Muscle of arm (tissue), 14 donors: Measurements from ENCODE around the gene NBPF6. TPM values are rescaled to one million over a fixed set of nuclear protein-coding genes. Genes with fewer than 3 reads are reported as not detected.
"Not testable (repeated sequence)": the region's sequence is repeated elsewhere in the genome, so short reads cannot be mapped to it uniquely, and the experiment has no call there.

Source experiments
- DNase-seq: peaks from one replicate; pipeline ENCODE4 v3.0.0-alpha.2; 2013
- long read RNA-seq, 11 donors: transcript quantifications; one replicate each; lab custom pipeline, GENCODE V29; 2026
- polyA plus RNA-seq, 12 donors: library from polyadenylated mRNA; unstranded; fragments of 120-200 nt; gene quantifications; one replicate each; pipeline ENCODE4 v1.2.1, GENCODE V29; 2013; ENCODE audit not compliant: insufficient read length in 12 of 12

The NBPF6 gene, protein sequence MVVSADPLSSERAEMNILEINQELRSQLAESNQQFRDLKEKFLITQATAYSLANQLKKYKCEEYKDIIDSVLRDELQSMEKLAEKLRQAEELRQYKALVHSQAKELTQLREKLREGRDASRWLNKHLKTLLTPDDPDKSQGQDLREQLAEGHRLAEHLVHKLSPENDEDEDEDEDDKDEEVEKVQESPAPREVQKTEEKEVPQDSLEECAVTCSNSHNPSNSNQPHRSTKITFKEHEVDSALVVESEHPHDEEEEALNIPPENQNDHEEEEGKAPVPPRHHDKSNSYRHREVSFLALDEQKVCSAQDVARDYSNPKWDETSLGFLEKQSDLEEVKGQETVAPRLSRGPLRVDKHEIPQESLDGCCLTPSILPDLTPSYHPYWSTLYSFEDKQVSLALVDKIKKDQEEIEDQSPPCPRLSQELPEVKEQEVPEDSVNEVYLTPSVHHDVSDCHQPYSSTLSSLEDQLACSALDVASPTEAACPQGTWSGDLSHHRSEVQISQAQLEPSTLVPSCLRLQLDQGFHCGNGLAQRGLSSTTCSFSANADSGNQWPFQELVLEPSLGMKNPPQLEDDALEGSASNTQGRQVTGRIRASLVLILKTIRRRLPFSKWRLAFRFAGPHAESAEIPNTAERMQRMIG
- polyA plus RNA-seq = not detected
- long read RNA-seq, donor 1 = 0 reads
- long read RNA-seq, donor 2 = 0 reads
- long read RNA-seq, donor 3 = 0 reads
- long read RNA-seq, donor 4 = 0 reads
- long read RNA-seq, donor 5 = 0 reads
- long read RNA-seq, donor 6 = 0 reads
- long read RNA-seq, donor 7 = 0 reads
- long read RNA-seq, donor 8 = 0 reads
- long read RNA-seq, donor 9 = 0 reads
- long read RNA-seq, donor 10 = 0 reads
- long read RNA-seq, donor 11 = 0 reads

DNA sequence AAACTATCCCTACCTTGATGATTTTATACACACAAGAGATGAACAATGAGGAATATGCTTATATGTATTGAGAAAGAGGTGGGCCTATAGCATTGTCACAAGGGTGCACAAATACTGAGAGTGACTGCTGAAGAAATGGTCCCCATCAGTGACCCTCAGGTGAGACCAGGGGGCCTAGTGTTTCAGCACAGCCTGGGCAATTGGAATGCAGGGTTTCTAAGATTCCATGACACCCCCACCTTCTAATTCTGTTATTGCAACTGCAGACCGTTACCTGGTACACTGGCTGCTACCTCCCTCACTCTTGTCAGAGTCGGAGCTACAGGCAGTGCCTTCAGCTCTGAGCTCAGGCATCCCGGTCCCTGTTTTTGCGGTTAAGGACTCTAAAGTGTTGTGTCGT is at the start of gene NBPF6:
Gene NBPF6 (plus strand): TSS at position 301 of the 400 bp plus-strand sequence. CDS start 259 bp downstream, outside the sequence.
- not testable (repeated sequence) for DNase-seq

DNA sequence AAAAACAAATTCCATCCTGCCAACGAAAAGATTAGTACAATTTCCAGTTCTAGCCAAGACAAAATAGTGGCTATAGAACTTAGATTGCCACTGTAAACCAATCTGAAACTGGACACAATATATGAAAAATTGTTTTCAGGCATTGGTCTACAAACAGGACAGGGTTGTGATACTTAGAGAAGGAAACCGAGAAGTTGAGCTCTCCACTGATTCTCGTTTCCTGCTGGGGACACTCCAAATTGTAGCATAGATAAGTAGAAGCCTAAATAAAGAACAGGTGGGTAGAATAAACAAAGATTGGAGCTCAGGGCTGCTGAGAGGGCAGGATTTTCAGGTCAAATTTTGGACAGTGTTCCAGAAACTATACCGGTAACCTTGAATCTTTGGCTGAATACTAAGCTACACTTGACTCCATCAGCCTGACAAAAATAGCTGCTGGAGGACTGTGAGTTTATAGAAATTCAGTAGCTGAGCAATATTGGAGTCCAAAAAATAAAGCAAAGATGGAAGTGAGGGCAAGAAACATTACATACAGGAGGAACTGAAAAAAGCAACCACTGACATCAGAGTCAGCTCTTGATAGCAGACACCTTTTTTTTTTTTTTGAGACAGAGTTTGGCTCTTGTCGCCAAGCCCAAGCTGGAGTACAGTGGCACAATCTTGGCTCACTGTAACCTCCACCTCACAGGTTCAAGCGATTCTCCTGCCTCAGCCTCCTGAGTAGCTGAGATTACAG is 38.9 kb upstream of the NBPF6 start:
- not testable (repeated sequence) for DNase-seq

DNA sequence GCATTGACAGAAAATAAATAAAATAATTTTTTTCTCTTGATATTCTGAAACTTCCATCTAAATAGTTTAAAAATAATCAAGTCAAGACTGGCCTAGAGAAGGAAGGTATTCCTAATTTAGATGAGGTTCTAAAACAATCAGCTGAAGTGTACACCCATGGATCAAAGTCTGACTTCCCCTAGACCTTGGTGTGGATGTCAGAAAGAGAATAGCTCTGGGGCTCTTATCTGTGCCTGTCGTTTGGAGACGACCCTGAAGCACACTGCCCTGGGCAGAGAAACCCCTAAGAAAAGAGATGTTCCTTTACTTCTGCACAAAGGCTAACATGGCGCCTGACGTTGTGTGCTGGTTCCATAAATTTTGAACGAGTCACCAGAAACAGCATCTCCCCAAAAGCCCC is 30.0 kb upstream of the NBPF6 start:
- DNase-seq = not testable (repeated sequence)

DNA sequence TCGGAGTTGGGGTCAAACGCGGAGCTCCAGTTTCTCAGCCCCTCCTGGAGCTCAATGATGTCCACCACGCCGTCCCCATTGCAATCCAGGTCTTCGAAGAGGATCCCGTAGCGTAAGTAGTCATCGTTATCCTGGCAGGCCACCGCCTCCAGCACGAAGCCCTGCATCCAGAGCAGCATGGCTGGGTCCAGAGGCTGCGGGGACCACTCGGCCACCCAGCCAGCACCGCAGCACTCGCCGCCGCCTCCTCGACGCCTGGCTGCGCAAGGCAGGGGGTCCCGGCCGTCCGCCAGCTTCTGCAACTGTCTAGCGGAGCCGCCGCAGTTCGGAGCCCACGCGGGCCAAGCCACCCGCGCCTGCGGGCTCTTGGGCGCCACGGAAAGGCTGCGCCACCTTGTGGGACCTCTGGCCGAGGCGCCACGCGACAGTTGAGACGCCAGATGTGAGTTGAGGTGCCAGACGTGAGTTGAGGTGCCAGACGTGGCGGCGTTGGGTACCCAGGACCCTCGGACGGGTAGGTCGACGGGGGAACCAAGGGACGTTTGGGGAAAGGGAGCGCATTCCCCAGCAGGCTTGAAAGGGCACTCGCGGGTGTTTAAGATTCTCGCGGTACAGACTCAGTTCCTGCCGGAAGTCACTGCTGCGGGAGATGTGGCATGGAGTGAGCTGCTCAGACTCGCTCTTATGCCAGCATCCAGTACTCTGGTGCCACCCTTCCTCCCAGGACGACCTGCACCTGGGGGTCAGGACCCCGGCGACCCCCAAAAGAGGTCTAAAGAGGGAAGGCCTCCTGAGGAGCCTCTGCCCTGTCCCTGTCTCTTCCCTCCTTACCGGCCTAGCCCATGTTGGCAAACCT is 28.9 kb upstream of the NBPF6 start:
- not testable (repeated sequence) for DNase-seq

DNA sequence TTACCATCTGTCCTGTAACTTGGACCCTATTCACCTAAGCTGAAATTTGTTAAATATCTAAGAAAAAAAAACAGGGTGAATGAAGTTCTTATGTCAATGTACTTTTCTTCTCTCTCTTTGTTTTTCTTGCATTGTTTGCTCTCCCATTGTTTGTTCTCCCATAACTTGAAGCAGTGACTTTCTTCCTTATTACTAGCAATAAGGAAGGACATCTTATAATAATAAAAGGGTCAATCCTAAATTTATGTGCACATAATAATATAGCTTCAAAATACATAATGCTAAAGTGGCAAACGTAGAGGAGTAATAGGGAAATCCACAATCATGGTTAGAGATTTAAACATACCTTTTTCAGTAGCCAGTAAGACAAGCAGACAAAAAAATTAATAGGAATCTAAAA is 23.3 kb upstream of the NBPF6 start:
- DNase-seq = not testable (repeated sequence)

DNA sequence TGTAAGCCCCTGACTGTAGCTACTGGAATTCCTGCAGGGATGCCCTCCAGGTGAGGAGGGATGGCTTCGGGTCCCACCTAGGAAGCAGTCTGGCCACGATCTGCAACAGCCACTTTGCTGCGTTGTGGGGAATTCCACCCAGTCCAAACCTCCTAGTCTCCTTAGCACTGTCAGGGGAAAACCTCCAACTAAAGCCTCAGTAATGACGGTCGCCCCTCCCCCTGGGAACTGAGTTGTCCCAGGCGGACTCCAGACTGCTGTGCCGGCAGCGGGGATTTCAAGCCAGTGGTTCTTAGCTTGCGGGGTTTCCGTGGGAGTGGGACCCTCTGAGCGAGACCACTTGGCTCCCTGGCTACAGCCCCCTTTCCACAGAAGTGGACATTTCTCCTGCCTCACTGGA is 18.1 kb upstream of the NBPF6 start:
- DNase-seq = not testable (repeated sequence)

DNA sequence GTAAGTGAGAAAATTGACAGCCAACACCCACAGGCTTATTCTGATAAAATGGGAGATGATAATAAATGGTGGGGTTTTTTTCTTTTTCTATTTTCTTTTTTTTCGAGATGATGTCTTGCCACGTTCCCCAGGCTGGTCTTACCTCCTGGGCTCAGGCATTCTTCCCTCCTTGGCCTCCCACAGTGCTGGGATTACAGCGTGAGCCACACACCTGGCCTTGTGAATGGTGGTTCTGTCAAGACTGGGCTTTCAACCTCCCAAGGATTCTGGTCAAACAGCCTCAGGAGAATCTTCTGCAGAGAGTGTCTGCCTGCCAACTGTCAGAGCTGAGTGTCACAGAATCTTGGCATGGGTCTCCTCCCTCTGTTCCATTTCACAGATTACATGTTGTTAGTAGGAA is 16.7 kb upstream of the NBPF6 start:
- DNase-seq = not testable (repeated sequence)

DNA sequence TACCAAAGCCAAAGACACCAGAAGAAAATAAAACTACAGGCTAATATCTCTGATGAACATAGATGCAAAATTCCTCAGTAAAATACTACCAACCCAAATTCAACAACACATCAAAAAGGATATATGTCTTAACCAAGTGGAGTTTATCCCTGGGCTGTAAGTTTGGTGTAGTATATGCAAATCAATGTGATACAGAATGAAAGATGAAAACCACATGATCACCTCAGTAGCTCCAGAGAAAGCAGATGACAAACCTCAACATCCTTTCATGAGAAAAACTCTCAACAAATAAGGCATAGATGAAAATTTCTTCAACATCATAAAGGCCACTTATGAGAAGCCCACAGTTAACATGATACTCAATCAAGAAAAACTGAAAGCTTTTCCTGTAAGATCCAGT is 11.6 kb upstream of the NBPF6 start:
- not testable (repeated sequence) for DNase-seq

DNA sequence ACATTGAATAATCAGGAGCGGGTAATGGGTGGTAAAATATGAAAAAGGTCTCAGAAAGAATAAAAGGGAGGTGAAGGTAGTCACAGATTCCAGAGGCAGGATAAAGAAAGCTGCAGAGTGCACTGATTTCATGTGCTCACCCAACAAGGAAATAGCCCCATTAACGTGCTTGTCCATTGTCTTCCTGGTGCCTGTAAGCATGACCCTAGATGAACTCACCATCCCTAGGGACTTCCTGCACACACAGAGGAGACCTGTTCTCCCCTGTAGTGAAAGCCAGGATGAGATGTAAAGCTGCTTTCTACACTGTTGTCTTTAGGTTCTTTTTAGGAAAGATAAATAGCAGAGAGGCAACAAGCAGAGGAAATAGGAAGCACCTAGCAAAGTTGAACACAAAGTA is 4.4 kb downstream of the NBPF6 start:
- not testable (repeated sequence) for DNase-seq

DNA sequence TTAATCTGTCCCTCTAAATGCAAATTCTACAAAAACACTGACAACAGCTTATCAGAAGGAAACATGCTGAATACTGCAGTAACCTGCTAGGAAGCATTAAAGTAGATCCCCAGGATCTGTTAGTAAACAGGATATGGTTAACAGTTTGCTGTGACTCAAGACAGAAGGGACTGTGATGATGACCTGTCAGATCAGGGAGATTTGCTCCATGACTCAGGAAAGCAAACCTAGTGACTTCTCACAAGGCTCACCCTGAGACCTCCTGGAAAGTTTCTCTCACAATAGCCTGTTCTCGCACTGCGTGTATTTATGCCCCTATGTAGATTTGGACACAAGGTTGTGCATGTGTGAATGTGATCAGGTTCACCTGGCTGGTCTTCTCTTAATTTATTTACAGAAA is 8.5 kb downstream of the NBPF6 start:
- not testable (repeated sequence) for DNase-seq

DNA sequence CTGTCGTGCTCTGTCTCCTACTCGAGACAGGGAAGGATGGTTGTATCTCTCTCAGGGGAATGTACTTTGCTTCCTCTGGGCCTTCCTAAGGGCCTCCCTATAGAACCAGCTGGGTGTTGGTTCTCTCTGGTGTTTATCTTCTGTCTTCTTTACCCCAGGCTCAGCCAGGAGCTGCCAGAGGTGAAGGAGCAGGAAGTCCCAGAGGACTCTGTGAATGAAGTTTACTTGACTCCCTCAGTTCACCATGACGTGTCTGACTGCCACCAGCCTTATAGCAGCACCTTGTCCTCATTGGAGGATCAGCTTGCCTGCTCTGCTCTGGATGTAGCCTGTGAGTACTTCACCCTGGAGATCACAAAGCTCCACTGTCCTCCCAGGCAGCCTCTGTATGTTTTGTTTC is 11.6 kb downstream of the NBPF6 start:
- DNase-seq = not testable (repeated sequence)

DNA sequence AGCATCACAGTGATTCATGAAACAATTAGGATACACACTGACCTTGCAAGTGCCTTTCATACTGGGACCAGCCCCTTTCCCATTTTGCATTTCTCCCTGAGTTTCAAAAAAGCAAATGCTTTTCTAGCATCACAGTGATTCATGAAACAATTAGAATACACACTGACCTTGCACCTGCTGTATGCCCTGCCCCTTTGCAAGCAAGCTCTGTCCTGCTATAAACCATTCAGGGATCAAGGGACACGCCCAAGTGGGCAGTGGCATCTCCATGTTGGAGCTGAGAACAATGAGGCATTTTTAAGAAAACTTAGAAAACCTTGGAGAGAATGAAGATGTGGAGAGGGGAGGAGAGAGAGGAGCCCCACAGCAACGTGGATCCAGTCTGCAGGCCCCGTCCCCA is 13.8 kb downstream of the NBPF6 start:
- DNase-seq = not testable (repeated sequence)

DNA sequence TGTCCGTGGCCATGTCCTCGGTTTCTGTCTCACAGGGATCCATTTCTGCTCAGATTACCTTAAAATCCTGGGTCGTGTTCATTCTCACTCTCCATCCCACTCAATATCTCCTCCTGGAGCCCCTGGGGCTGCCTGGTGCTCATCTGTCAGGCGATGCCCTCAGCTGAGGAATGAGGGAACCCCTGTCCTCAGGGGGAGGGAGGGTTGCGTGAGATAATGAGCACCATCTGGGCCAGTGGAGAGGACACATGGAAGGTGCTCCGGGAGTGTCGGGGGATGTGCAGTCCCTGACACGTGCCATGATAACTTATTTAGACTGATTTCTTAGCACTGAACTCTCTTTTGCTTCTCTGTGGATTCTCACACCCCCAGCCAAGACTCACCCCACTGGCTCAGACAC is 16.0 kb downstream of the NBPF6 start:
- not testable (repeated sequence) for DNase-seq

DNA sequence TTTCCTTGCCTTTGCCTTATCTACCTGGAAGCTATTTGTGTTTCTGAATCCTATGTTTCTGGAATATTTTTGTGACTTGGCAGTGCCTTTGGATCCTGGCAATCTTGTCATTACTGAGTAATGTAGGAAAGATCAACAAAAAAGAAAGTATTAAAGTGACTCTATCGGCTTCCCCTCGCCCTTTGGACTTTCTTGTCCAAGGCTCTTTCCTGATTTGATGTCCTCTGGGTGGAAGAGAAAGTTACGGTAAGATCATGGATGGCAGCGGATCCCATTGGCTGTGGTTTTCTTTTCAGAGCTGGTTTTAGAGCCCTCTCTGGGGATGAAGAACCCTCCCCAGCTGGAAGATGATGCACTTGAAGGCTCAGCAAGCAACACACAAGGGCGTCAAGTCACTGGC is 17.0 kb downstream of the NBPF6 start:
- DNase-seq = not testable (repeated sequence)

DNA sequence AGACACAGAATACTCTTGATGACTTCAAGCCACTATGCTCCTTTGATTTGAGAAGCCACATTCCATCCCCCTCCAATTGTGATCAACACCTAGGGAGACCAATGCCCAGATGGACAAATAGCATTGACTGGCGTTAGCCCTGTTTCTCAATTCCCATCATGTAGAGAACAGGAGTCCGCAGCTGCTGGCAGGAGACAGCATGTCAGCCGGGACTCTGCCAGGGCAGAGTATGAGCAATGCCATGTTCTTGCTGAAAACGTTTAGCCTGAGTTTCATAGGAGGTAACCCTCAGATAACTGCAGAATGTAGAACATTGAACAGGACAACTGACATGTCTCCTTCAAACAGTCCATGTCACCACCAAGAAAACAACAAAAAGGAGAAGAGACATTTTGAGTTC is 20.6 kb downstream of the NBPF6 start:
- not testable (repeated sequence) for DNase-seq

DNA sequence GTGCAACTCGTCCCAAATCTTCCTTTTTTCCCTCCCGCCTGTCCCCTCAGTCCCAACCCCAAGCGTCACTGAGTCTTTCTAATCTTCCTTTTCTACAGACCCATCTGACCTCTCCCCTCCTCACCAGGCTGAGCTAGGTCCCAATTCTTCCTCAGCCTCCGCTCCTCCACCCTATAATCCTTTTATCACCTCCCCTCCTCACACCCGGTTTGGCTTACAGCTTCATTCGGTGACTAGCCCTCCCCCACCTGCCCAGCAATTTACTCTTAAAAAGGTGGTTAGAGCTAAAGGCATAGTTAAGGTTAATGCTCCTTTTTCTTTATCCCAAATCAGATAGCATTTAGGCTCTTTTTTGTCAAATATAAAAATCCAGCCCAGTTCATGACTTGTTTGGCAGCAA is 24.4 kb downstream of the NBPF6 start:
- not testable (repeated sequence) for DNase-seq

DNA sequence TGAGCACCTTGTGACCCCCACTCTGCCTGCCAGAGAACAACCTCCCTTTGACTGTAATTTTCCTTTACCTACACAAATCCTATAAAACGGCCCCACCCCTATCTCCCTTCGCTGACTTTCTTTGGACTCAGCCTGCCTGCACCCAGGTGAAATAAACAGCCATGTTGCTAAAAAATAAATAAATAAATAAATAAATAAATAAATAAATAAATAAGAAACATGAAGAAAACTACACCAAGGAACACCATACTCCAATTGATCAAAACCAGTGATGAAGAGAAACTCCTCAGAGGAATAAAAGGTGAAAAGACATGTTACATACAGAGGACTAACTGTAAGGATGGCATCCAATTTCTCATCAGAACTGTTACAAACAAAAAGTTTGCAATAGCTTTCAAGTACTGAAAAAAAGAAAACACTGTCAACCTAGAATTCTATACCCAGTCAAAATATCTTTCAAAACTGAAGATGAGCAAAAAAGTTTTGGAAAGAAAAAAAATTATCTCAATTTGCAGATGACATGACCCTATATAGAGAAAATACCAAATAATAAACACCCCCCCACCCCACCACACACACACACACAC is 28.4 kb downstream of the NBPF6 start:
- DNase-seq = no peak

DNA sequence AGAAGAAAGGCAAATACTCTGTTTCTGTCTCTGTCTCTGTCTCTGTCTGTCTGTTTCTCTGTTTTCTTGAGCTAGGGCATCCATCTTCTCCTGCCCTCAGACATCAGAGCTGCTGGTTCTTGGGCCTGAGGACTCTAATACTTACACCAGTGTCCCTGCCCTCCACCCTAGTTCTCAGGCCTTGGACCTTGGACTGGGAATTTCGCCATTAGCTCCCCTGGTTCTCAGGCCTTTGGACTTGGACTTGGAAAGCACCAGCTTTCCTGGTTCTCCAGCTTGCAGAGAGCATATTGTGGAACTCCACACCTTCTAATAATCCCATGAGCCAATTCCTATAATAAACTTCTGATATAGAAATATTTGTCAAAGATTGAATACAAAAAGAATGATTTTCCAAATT is 32.6 kb downstream of the NBPF6 start:
- DNase-seq = no peak

DNA sequence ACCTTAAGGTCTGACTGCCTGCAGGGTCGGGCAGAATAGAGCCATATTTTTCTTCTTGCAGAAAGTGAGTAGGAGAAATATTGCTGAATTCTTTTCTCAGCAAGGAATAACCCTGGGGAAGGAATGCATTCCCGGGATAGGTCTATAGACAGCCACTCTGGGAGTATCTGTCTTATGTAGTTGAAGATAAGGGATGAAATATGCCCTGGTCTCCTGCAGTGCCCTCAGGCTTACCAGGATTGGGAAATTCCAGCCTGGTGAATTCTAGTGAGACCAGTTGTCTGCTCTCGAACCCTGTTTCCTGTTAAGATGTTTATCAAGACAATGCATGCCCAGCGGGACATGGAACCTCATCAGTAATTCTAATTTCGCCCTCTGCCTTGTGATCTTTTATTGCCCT is 35.8 kb downstream of the NBPF6 start:
- DNase-seq = not testable (repeated sequence)

DNA sequence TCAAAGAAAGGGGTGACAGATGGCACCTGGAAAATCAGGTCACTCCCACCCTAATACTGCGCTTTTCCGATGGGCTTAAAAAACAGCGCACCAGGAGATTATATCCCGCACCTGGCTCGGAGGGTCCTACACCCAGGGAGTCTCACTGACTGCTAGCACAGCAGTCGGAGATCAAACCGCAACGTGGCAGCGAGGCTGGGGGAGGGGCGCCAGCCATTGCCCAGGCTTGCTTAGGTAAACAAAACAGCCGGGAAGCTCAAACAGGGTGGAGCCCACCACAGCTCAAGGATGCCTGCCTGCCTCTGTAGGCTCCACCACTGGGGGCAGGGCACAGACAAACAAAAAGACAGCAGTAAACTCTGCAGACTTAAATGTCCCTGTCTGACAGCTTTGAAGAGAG is 36.6 kb downstream of the NBPF6 start:
- not testable (repeated sequence) for DNase-seq

DNA sequence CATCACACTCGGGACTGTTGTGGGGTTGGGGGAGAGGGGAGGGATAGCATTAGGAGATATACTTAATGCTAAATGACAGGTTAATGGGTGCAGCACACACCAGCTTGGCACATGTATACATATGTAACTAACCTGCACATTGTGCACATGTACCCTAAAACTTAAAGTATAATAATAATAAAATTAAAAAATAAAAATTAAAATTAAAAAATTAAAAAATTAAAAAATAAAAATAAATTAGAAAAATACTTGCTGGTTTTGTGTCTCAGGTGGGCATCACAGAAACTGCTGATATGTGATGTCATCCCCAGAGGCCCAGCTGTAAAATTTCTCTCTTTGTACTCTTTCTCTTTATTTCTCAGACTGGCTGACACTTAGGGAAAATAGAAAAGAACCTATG is 44.9 kb downstream of the NBPF6 start:
- DNase-seq = not testable (repeated sequence)
